HEK293 (cell line): Measurements from ENCODE around the gene RAB7B.

Experiments
- CTCF ChIA-PET: fragments of 350-600 bp; formaldehyde crosslinking; extraction: SDS; loops from one replicate; lab custom pipeline; 2021; ENCODE audit warnings: antibody characterized with exemption; lab: Yijun Ruan, JAX
- POLR2A ChIA-PET: fragments of 300-600 bp; formaldehyde crosslinking; extraction: SDS; loops from one replicate; lab custom pipeline; 2020; ENCODE audit warnings: antibody characterized with exemption, inconsistent platforms; lab: Yijun Ruan, JAX
- H3K27ac ChIP-seq: fragments of 200-500 bp; sonication (Bioruptor generic); 2 replicates; pipeline ENCODE4 v1.5.1; 2014; ENCODE audit warnings: low read depth, low read length, control low read depth, inconsistent platforms; ENCODE audit errors: extremely low read depth
- H3K36me3 ChIP-seq, 2 experiments: fragments of 200-500 bp in 1 of 2; sonication (Bioruptor generic) in 1 of 2; 1 replicate in 1 of 2; 2 replicates in 1 of 2; pipeline ENCODE4 v1.5.1; 2014 to 2017; ENCODE audit warnings: inconsistent platforms in 2 of 2, low read length in 2 of 2; ENCODE audit not compliant: control insufficient read depth in 2 of 2, insufficient read depth in 1 of 2
- H3K4me1 ChIP-seq: fragments of 200-500 bp; sonication (Bioruptor generic); 2 replicates; pipeline ENCODE4 v1.5.1; 2014; ENCODE audit warnings: mild to moderate bottlenecking, low read length, inconsistent platforms; ENCODE audit not compliant: control insufficient read depth, insufficient read depth
- H3K4me3 ChIP-seq: 2 replicates; pipeline ENCODE4 v1.5.1; 2011; ENCODE audit warnings: low read depth, mild to moderate bottlenecking, control low read depth, low read length, moderate library complexity
- H3K9me3 ChIP-seq: fragments of 200-500 bp; sonication (Bioruptor generic); 2 replicates; pipeline ENCODE4 v1.5.1; 2014; ENCODE audit warnings: low read depth, low read length, inconsistent platforms; ENCODE audit not compliant: control insufficient read depth, insufficient read depth
- BCL6B ChIP-seq: fragments of 450-650 bp; formaldehyde crosslinking; IDR thresholded peaks from 2 replicates; pipeline ENCODE4 v1.5.1; 2017; ENCODE audit warnings: missing biosample characterization, missing genetic modification characterization
- GLI4 ChIP-seq: fragments of 450-650 bp; formaldehyde crosslinking; IDR thresholded peaks from 2 replicates; pipeline ENCODE4 v1.5.1; 2016; ENCODE audit warnings: missing biosample characterization, missing genetic modification characterization
- ZBTB20 ChIP-seq: fragments of 450-650 bp; formaldehyde crosslinking; IDR thresholded peaks from 2 replicates; pipeline ENCODE4 v1.5.1; 2016; ENCODE audit warnings: missing biosample characterization, missing genetic modification characterization
- ZNF175 ChIP-seq: fragments of 450-650 bp; formaldehyde crosslinking; IDR thresholded peaks from 2 replicates; pipeline ENCODE4 v1.5.1; 2016; ENCODE audit warnings: missing biosample characterization, missing genetic modification characterization
- ZNF18 ChIP-seq: fragments of 450-650 bp; formaldehyde crosslinking; IDR thresholded peaks from 2 replicates; pipeline ENCODE4 v1.5.1; 2016; ENCODE audit warnings: missing biosample characterization, missing genetic modification characterization
- ZNF214 ChIP-seq: fragments of 450-650 bp; formaldehyde crosslinking; IDR thresholded peaks from 2 replicates; pipeline ENCODE4 v1.5.1; 2017; ENCODE audit warnings: missing biosample characterization, mild to moderate bottlenecking, missing genetic modification characterization, borderline replicate concordance
- ZNF239 ChIP-seq: fragments of 450-650 bp; formaldehyde crosslinking; IDR thresholded peaks from 2 replicates; pipeline ENCODE4 v1.5.1; 2016; ENCODE audit warnings: missing biosample characterization, missing genetic modification characterization
- ZNF248 ChIP-seq: fragments of 450-650 bp; formaldehyde crosslinking; IDR thresholded peaks from 2 replicates; pipeline ENCODE4 v1.5.1; 2017; ENCODE audit warnings: missing biosample characterization, missing genetic modification characterization
- ZNF266 ChIP-seq: fragments of 450-650 bp; formaldehyde crosslinking; IDR thresholded peaks from 2 replicates; pipeline ENCODE4 v1.5.1; 2016; ENCODE audit warnings: missing biosample characterization, missing genetic modification characterization, low read depth
- ZNF274 ChIP-seq, 2 experiments: fragments of 200-500 bp in 1 of 2; fragments of 450-650 bp in 1 of 2; sonication (Bioruptor generic) in 1 of 2; formaldehyde crosslinking in 1 of 2; IDR thresholded peaks; 2 replicates each; pipeline versions ENCODE4 v1.5.1 to v1.6.1; 2014 to 2016; ENCODE audit warnings: borderline replicate concordance in 1 of 2, inconsistent platforms in 1 of 2, low read length in 1 of 2, missing biosample characterization in 1 of 2, missing genetic modification characterization in 1 of 2
- ZNF473 ChIP-seq: fragments of 450-650 bp; formaldehyde crosslinking; IDR thresholded peaks from 2 replicates; pipeline ENCODE4 v1.5.1; 2017; ENCODE audit warnings: missing biosample characterization, missing genetic modification characterization
- ZNF639 ChIP-seq: fragments of 450-650 bp; formaldehyde crosslinking; IDR thresholded peaks from 2 replicates; pipeline ENCODE4 v1.5.1; 2016; ENCODE audit warnings: missing biosample characterization, missing genetic modification characterization
- ZNF654 ChIP-seq: fragments of 450-650 bp; formaldehyde crosslinking; IDR thresholded peaks from 2 replicates; pipeline ENCODE4 v1.5.1; 2016; ENCODE audit warnings: low read depth, missing biosample characterization, missing genetic modification characterization
- ZNF658 ChIP-seq: fragments of 450-650 bp; formaldehyde crosslinking; IDR thresholded peaks from 2 replicates; pipeline ENCODE4; 2016; ENCODE audit warnings: missing biosample characterization, missing genetic modification characterization
- ZNF704 ChIP-seq: fragments of 450-650 bp; formaldehyde crosslinking; IDR thresholded peaks from 2 replicates; pipeline ENCODE4 v1.5.1; 2016; ENCODE audit warnings: missing biosample characterization, missing genetic modification characterization
- ZNF707 ChIP-seq: fragments of 450-650 bp; formaldehyde crosslinking; IDR thresholded peaks from 2 replicates; pipeline ENCODE4 v1.5.1; 2016; ENCODE audit warnings: missing biosample characterization, missing genetic modification characterization
- ZNF843 ChIP-seq: fragments of 450-650 bp; formaldehyde crosslinking; IDR thresholded peaks from 2 replicates; pipeline ENCODE4 v1.5.1; 2016; ENCODE audit warnings: missing biosample characterization, missing genetic modification characterization
- ZSCAN5A ChIP-seq: fragments of 450-650 bp; formaldehyde crosslinking; IDR thresholded peaks from 2 replicates; pipeline ENCODE4 v1.5.1; 2016; ENCODE audit warnings: missing biosample characterization, missing genetic modification characterization
- TF ChIP-seq, protein P1 (sequence below): fragments of 450-650 bp; formaldehyde crosslinking; IDR thresholded peaks from 2 replicates; pipeline ENCODE4 v1.5.1; 2016; ENCODE audit warnings: missing biosample characterization, missing genetic modification characterization
- TF ChIP-seq, protein P2 (sequence below): fragments of 450-650 bp; formaldehyde crosslinking; IDR thresholded peaks from 2 replicates; pipeline ENCODE4 v1.5.1; 2016; ENCODE audit warnings: missing biosample characterization, missing genetic modification characterization
- TF ChIP-seq, protein P3 (sequence below): fragments of 450-650 bp; formaldehyde crosslinking; IDR thresholded peaks from 2 replicates; pipeline ENCODE4 v1.5.0; 2017; ENCODE audit warnings: missing biosample characterization, missing genetic modification characterization, borderline replicate concordance

Gene RAB7B

DNA sequence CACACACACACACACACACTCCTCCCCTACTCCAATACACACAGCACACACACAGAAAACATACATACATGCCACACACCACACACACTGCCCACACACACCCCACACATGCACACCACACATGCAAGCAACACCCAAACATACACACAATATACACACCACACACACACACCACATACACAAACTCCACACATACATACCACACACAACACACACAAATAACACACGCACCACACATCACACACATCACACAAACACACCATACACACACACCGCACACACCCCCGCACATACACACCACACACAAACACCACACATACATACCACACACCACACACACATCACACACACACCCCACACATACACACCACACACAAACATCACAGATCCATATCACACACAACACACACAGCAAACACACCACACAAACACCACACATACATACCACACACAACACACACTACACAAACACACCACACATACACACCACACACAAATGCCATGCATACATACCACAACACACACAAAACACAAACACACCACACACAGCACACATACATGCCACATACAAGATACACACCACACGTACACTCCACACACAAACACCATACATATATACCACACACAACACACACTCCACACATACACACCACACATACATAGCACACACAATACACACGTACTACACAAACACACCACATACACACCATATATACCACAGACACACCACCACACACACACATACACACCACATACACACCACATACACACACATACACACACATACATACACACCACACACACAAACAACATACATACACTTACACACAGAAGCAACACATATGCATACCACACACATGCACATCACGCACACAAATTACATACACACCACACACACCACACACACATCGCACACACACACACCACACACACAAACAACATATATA, 932 bp upstream of the RAB7B start:
- no peaks in the 10 kb centered on the region for H3K36me3 ChIP-seq
- no peak overlapping the region for H3K27ac ChIP-seq
- ChIA-PET POLR2A (no interaction called here), CTCF (interaction anchor here (1.3 kb wide), 1 partner anchor 26 kb away, joined by 6 read pairs; no protein-coding TSS in a partner anchor)
- no peak overlapping the region for H3K4me3 ChIP-seq
- no peaks in the 10 kb centered on the region for H3K9me3 ChIP-seq
- no peaks in the 10 kb centered on the region for H3K4me1 ChIP-seq
- TF ChIP-seq, protein P1, sequence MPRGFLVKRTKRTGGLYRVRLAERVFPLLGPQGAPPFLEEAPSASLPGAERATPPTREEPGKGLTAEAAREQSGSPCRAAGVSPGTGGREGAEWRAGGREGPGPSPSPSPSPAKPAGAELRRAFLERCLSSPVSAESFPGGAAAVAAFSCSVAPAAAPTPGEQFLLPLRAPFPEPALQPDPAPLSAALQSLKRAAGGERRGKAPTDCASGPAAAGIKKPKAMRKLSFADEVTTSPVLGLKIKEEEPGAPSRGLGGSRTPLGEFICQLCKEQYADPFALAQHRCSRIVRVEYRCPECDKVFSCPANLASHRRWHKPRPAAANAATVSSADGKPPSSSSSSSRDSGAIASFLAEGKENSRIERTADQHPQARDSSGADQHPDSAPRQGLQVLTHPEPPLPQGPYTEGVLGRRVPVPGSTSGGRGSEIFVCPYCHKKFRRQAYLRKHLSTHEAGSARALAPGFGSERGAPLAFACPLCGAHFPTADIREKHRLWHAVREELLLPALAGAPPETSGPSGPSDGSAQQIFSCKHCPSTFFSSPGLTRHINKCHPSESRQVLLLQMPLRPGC (tag by site-specific recombination): peak; percentile 50
- TF ChIP-seq ZNF18 (peak; percentile 56), GLI4 (tag by site-specific recombination) (peak; percentile 79; the same call in 1 of the 2 replicates), ZNF175 (no peak), BCL6B (0 out of 2 replicates have a peak, but pooled peaks have one; percentile 13), ZNF248 (tag by site-specific recombination) (0 out of 2 replicates have a peak, but pooled peaks have one; percentile 62), ZNF274 (IDR thresholded peaks at IDR 0.05; ENCODE audit: low read length) (no peak), ZNF274 (tag by site-specific recombination; IDR thresholded peaks at IDR 0.05; ENCODE audit: borderline replicate concordance) (peak; percentile 62; the same call in 1 of the 2 replicates), ZNF658 (no peak; the same call in none of the 2 replicates), ZNF843 (tag by site-specific recombination) (0 out of 2 replicates have a peak, but pooled peaks have one; percentile 8), ZNF704 (tag by site-specific recombination) (peak; percentile 66; the same call in 1 of the 2 replicates), ZNF639 (tag by site-specific recombination) (0 out of 2 replicates have a peak, but pooled peaks have one; percentile 22), ZNF654 (tag by site-specific recombination) (no peak), ZSCAN5A (tag by site-specific recombination) (peak; percentile 6; the same call in 1 of the 2 replicates), ZNF473 (tag by site-specific recombination) (0 out of 2 replicates have a peak, but pooled peaks have one; percentile 35), ZNF214 (tag by site-specific recombination) (no peak), ZNF707 (tag by site-specific recombination) (peak; percentile 34; the same call in 1 of the 2 replicates), ZNF239 (tag by site-specific recombination) (peak; percentile 81), ZBTB20 (peak; percentile 25), ZNF266 (tag by site-specific recombination) (peak; percentile 8; the same call in 1 of the 2 replicates)
- TF ChIP-seq, protein P2, sequence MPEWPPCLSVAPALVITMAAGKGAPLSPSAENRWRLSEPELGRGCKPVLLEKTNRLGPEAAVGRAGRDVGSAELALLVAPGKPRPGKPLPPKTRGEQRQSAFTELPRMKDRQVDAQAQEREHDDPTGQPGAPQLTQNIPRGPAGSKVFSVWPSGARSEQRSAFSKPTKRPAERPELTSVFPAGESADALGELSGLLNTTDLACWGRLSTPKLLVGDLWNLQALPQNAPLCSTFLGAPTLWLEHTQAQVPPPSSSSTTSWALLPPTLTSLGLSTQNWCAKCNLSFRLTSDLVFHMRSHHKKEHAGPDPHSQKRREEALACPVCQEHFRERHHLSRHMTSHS: peak; percentile 70
- TF ChIP-seq, protein P3, sequence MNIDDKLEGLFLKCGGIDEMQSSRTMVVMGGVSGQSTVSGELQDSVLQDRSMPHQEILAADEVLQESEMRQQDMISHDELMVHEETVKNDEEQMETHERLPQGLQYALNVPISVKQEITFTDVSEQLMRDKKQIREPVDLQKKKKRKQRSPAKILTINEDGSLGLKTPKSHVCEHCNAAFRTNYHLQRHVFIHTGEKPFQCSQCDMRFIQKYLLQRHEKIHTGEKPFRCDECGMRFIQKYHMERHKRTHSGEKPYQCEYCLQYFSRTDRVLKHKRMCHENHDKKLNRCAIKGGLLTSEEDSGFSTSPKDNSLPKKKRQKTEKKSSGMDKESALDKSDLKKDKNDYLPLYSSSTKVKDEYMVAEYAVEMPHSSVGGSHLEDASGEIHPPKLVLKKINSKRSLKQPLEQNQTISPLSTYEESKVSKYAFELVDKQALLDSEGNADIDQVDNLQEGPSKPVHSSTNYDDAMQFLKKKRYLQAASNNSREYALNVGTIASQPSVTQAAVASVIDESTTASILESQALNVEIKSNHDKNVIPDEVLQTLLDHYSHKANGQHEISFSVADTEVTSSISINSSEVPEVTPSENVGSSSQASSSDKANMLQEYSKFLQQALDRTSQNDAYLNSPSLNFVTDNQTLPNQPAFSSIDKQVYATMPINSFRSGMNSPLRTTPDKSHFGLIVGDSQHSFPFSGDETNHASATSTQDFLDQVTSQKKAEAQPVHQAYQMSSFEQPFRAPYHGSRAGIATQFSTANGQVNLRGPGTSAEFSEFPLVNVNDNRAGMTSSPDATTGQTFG (tag by site-specific recombination): peak; percentile 23; the same call in 1 of the 2 replicates
